Ishikawa (cell line): ENCODE results near the gene OR10A2.
A peak's percentile ranks its signal among the peaks of the same experiment; 100 is the strongest.

Experiments used
- CEBPB ChIP-seq: IDR thresholded peaks from 2 replicates; pipeline ENCODE4 v1.6.1; 2012
- CREB1 ChIP-seq: IDR thresholded peaks from 2 replicates; pipeline ENCODE4 v1.6.1; 2012; ENCODE audit warnings: low read depth
- EGR1 ChIP-seq: IDR thresholded peaks from 2 replicates; pipeline ENCODE4 v1.6.1; 2012
- EP300 ChIP-seq: IDR thresholded peaks from 2 replicates; pipeline ENCODE4 v1.6.1; 2012; ENCODE audit warnings: borderline replicate concordance
- FOXM1 ChIP-seq: IDR thresholded peaks from 2 replicates; pipeline ENCODE4 v1.6.1; 2012; ENCODE audit warnings: low read depth, borderline replicate concordance
- MAX ChIP-seq: IDR thresholded peaks from 2 replicates; pipeline ENCODE4 v1.6.1; 2012
- NFIC ChIP-seq: IDR thresholded peaks from 2 replicates; pipeline ENCODE4 v1.6.1; 2012
- RAD21 ChIP-seq: IDR thresholded peaks from 2 replicates; pipeline ENCODE4 v1.6.1; 2012; ENCODE audit warnings: low read depth
- REST ChIP-seq: IDR thresholded peaks from 2 replicates; pipeline ENCODE4 v1.6.1; 2012; ENCODE audit warnings: low read depth, mild to moderate bottlenecking
- TAF1 ChIP-seq: IDR thresholded peaks from 2 replicates; pipeline ENCODE4 v1.6.1; 2012; ENCODE audit warnings: low read depth, mild to moderate bottlenecking
- TCF12 ChIP-seq: IDR thresholded peaks from 2 replicates; pipeline ENCODE4 v1.6.1; 2012; ENCODE audit warnings: low read depth
- TEAD4 ChIP-seq: IDR thresholded peaks from 2 replicates; pipeline ENCODE4 v1.6.1; 2012
- USF1 ChIP-seq: IDR thresholded peaks from 2 replicates; pipeline ENCODE4 v1.6.1; 2012
- YY1 ChIP-seq: IDR thresholded peaks from 2 replicates; pipeline ENCODE4 v1.6.1; 2012; ENCODE audit warnings: low read depth
- ZBTB7A ChIP-seq: IDR thresholded peaks from 2 replicates; pipeline ENCODE4 v1.6.1; 2012; ENCODE audit warnings: low read depth

OR10A2 gene

GRCh38 chr11:6862961-6863360 is at the start of gene OR10A2:
OR10A2 (plus strand) TSS chr11:6863057; CDS start chr11:6869755, 6,698 bp downstream.
- TF ChIP-seq EP300, result no peak

GRCh38 chr11:6813656-6814055 is 49.2 kb upstream of the OR10A2 start:
- TF ChIP-seq EGR1 (no peak), TEAD4 (no peak), MAX (no peak), CEBPB (no peak), YY1 (no peak), RAD21 (no peak), TCF12 (no peak), CREB1 (no peak)

- TF ChIP-seq CEBPB (no peak), RAD21 (peak; percentile 54)
These were observed 45.2 kb upstream of the OR10A2 start for GRCh38 chr11:6817694-6818093.

GRCh38 chr11:6818967-6819366 is 43.9 kb upstream of the OR10A2 start:
- no peak for TF ChIP-seq ZBTB7A
- TF ChIP-seq FOXM1, result no peak
- TF ChIP-seq TEAD4, result no peak
- TF ChIP-seq CEBPB, result no peak
- no peak for TF ChIP-seq CREB1
- no peak for TF ChIP-seq REST
- no peak for TF ChIP-seq USF1
- no peak for TF ChIP-seq RAD21
- TF ChIP-seq YY1, result no peak
- no peak for TF ChIP-seq TAF1
- TF ChIP-seq MAX, result no peak
- TF ChIP-seq EGR1, result no peak
- no peak for TF ChIP-seq TCF12
- no peak for TF ChIP-seq EP300
- no peak for TF ChIP-seq NFIC

- no peak for TF ChIP-seq YY1
These were observed 38.6 kb upstream of the OR10A2 start for GRCh38 chr11:6824136-6824823.

- TF ChIP-seq FOXM1 (no peak), YY1 (no peak), MAX (no peak), NFIC (no peak), CREB1 (no peak), ZBTB7A (no peak), CEBPB (no peak), TEAD4 (no peak), TAF1 (no peak), EGR1 (no peak), RAD21 (no peak), USF1 (no peak)
These were observed 37.6 kb upstream of the OR10A2 start for GRCh38 chr11:6825231-6825744.

GRCh38 chr11:6828103-6828502 is 34.8 kb upstream of the OR10A2 start:
- no peak for TF ChIP-seq TAF1
- TF ChIP-seq USF1, result no peak
- TF ChIP-seq YY1, result no peak
- no peak for TF ChIP-seq EGR1
- TF ChIP-seq CEBPB, result no peak
- no peak for TF ChIP-seq FOXM1
- TF ChIP-seq RAD21, result no peak
- no peak for TF ChIP-seq MAX
- no peak for TF ChIP-seq TEAD4
- no peak for TF ChIP-seq TCF12
- TF ChIP-seq EP300, result no peak
